ENCODE data around the gene PCGF3.

The PCGF3 gene

DNA sequence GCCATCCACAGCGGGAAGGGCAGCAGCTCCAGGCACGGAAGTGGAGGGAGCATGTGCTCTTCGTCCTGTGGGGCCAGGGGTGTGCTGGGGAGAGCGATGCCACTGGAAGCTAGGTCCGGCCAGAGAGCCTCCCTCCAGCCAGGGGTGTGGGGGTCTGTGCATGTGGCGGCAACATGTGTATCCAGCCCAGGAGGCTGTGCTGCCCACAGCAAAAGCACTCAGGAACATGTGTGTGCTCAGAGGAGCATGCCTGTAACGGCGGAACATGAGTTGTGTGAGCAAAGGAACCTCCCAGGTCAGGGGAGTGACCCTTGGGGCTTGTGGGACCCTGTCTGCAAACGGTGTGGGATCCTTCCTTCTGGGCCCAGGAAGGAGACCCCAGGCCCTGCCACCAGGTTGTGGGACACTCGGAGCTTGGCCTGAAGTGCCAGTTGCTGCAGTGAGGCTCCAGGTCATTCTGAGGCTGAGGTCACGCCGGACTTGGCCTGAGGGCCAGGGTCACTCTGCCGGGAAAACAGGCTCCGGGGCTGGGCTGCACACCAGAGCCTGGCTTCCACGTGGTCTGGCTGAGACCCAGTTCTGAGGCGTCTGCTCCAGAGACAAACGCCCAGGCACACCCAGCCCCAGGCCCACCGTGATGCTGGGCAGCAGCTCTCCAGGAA is 83.1 kb downstream of the PCGF3 start:
- TF ChIP-seq, protein P1, sequence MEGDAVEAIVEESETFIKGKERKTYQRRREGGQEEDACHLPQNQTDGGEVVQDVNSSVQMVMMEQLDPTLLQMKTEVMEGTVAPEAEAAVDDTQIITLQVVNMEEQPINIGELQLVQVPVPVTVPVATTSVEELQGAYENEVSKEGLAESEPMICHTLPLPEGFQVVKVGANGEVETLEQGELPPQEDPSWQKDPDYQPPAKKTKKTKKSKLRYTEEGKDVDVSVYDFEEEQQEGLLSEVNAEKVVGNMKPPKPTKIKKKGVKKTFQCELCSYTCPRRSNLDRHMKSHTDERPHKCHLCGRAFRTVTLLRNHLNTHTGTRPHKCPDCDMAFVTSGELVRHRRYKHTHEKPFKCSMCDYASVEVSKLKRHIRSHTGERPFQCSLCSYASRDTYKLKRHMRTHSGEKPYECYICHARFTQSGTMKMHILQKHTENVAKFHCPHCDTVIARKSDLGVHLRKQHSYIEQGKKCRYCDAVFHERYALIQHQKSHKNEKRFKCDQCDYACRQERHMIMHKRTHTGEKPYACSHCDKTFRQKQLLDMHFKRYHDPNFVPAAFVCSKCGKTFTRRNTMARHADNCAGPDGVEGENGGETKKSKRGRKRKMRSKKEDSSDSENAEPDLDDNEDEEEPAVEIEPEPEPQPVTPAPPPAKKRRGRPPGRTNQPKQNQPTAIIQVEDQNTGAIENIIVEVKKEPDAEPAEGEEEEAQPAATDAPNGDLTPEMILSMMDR (IDR thresholded peaks at IDR 0.05; ENCODE audit: low read depth, low read length): no peak
- H3K4me3 ChIP-seq (ENCODE audit: low read depth, low read length): no peak overlapping the region

- no peak overlapping the region for H3K4me3 ChIP-seq (ENCODE audit: low read depth, low read length)
- TF ChIP-seq, protein P1 (IDR thresholded peaks at IDR 0.05; ENCODE audit: low read depth, low read length): no peak
These were observed 84.2 kb downstream of the PCGF3 start for GRCh38 chr4:789571-790465.

- TF ChIP-seq, protein P1 (IDR thresholded peaks at IDR 0.05; ENCODE audit: low read depth, low read length): no peak
These were observed 84.8 kb downstream of the PCGF3 start for GRCh38 chr4:790466-790820.

GRCh38 chr4:791252-791897 is 85.7 kb downstream of the PCGF3 start:
- TF ChIP-seq, protein P1 (IDR thresholded peaks at IDR 0.05; ENCODE audit: low read depth, low read length): no peak
- no peak overlapping the region for H3K4me3 ChIP-seq (ENCODE audit: low read depth, low read length)

More at GRCh38 chr4:790466-790820, 84.8 kb downstream of the PCGF3 start:
- H3K4me3 ChIP-seq (ENCODE audit: low read depth, low read length): no peak overlapping the region

DNA sequence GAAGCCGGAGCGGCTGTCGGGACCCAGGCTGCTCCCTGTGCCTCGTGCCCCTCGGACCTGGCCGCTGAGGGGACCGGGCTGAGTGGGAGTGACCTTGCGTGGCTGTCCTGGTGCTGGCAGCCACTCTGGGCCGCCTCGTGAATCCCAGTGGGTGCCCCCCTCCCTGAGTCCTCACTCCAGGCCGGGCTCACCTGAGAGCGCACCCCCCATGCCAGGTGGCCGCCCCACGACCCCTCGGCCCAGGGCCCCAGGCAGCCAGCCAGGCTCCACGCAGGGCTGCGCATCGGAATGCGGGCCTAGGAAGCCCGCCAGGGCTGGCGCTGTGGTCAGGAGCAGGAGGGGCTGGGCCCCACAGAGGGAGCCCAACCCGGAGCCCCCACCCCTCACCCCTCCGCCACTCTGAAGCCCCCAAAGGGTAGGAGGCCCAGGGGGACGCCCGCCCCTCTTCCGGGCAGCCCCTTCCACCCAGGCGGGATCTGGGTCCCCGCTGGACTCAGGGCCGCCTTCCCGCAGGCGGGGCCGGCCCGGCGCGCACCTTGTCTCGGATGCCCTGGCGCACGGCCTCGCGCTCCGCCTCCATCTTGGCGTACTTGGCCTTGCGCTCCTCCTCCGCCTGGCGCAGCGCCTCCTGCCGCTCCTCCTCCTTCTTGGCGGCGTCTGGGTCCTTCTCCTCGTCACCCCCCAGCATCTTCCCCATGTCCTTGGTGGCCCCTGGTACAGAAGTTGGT is 86.4 kb downstream of the PCGF3 start:
- no peak overlapping the region for H3K4me3 ChIP-seq (ENCODE audit: low read depth, low read length)
- TF ChIP-seq, protein P1 (IDR thresholded peaks at IDR 0.05; ENCODE audit: low read depth, low read length): no peak

DNA sequence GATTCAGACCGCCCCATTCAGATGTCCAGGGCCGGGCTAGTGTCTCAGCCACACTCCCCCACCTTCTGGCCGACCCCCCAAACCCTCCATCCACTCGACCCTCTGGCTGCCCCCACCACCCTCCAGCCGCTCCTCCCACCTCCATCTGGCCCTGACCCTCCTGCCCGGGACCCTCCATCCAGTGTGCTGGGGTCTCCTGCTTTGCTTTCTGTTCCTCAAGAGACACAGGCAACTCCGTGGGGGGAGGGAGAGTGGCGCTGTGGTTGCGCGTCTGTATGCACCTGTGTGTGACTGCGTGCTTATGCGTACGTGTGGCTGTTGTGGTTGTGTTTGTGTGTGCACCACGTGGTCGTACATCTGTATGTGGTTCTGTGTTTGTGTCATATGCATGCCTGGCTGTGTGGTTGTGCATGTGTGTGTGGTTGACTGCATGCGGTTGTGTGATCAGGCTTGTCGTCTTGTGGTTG is 87.0 kb downstream of the PCGF3 start:
- H3K4me3 ChIP-seq (ENCODE audit: low read depth, low read length): no peak overlapping the region
- TF ChIP-seq, protein P1 (IDR thresholded peaks at IDR 0.05; ENCODE audit: low read depth, low read length): no peak
